Thoracic aorta (tissue), 2 donors: ENCODE results near the gene SP7. TPM values are rescaled to one million over a fixed set of nuclear protein-coding genes. Genes with fewer than 3 reads are reported as not detected.
A peak's percentile ranks its signal among the peaks of the same experiment; 100 is the strongest.

ENCODE experiments used
- ATAC-seq: fragments of 150-250 bp; one replicate; pipeline ENCODE4 v1.8.0; 2017; ENCODE audit warnings: low read depth; ENCODE audit not compliant: insufficient number of reproducible peaks, low FRiP score
- DNase-seq: peaks from one replicate; pipeline ENCODE4 v3.0.0-alpha.2; 2020; ENCODE audit warnings: low spot score
- H3K27ac ChIP-seq, 2 donors: fragments of 200-600 bp; sonication (generic); 1 replicate in 1 of 2; 2 replicates in 1 of 2; pipeline ENCODE4 v1.5.1; 2016; ENCODE audit warnings: mild to moderate bottlenecking in 2 of 2, moderate library complexity in 2 of 2
- H3K27me3 ChIP-seq: fragments of 200-600 bp; sonication (generic); replicated peaks from 2 replicates; pipeline ENCODE4 v1.6.0; 2016; ENCODE audit warnings: mild to moderate bottlenecking; ENCODE audit not compliant: insufficient read depth
- H3K36me3 ChIP-seq: fragments of 200-600 bp; sonication (generic); one replicate; pipeline ENCODE4 v1.5.1; 2016
- H3K4me1 ChIP-seq, 2 donors: fragments of 200-600 bp; sonication (generic); 1 replicate in 1 of 2; 2 replicates in 1 of 2; pipeline versions ENCODE4 v1.5.1 to v1.6.0; 2016; ENCODE audit warnings: low read depth in 2 of 2, mild to moderate bottlenecking in 1 of 2; ENCODE audit not compliant: control insufficient read depth in 1 of 2
- H3K4me3 ChIP-seq: fragments of 200-600 bp; sonication (generic); 2 replicates; pipeline ENCODE4 v1.5.1; 2016; ENCODE audit warnings: mild to moderate bottlenecking
- H3K9me3 ChIP-seq: fragments of 200-600 bp; sonication (generic); 2 replicates; pipeline ENCODE4 v1.5.1; 2016
- CTCF ChIP-seq: fragments of 200-600 bp; sonication (generic); IDR thresholded peaks from one replicate; pipeline ENCODE4 v1.5.1; 2019; ENCODE audit warnings: antibody characterized with exemption
- total RNA-seq, 2 donors: library from RNA; depleted of rRNA; stranded (reverse); fragments of >200 nt; gene quantifications; one replicate each; pipeline versions ENCODE4 v1.1.0 to v1.2.3, GENCODE V29; 2016

Gene SP7
- total RNA-seq, 2 donors from 2014 or later = not detected

GRCh38 chr12:53330671-53331070, 5.5 kb downstream of the SP7 start:
- DNase-seq = no peak
- Histone ChIP-seq H3K9me3 (no peaks in the 10 kb centered on the region), H3K4me1 (peaks cover under 1 to 5% of the 10 kb centered on the region in 2 donors), H3K27me3 (no peaks in the 10 kb centered on the region), H3K4me3 (no peak overlapping the region), H3K27ac (no peak overlapping the region), H3K36me3 (no peaks in the 10 kb centered on the region)
- ATAC-seq = no peak
- TF ChIP-seq CTCF = no peak

GRCh38 chr12:53328043-53328435, 8.1 kb downstream of the SP7 start:
- Histone ChIP-seq H3K4me3 (no peak overlapping the region), H3K27me3 (no peaks in the 10 kb centered on the region), H3K27ac (no peak overlapping the region), H3K9me3 (no peaks in the 10 kb centered on the region), H3K4me1 (peaks cover 11 to 17% of the 10 kb centered on the region in 2 donors), H3K36me3 (no peaks in the 10 kb centered on the region)
- no peak for ATAC-seq
- DNase-seq = no peak
- TF ChIP-seq CTCF = no peak

GRCh38 chr12:53327435-53328042, 8.6 kb downstream of the SP7 start:
- H3K36me3 ChIP-seq = no peaks in the 10 kb centered on the region
- no peaks in the 10 kb centered on the region for H3K27me3 ChIP-seq
- H3K27ac ChIP-seq = no peak overlapping the region
- DNase-seq = no peak
- TF ChIP-seq CTCF = peak; percentile 18
- no peak overlapping the region for H3K4me3 ChIP-seq
- H3K4me1 ChIP-seq = peaks cover 11 to 17% of the 10 kb centered on the region in 2 donors
- no peaks in the 10 kb centered on the region for H3K9me3 ChIP-seq
- ATAC-seq = no peak

- no peaks in the 10 kb centered on the region for H3K36me3 ChIP-seq
- H3K4me1 ChIP-seq = peaks cover 14 to 25% of the 10 kb centered on the region in 2 donors
- DNase-seq = no peak
- H3K27ac ChIP-seq = no peak overlapping the region
- no peaks in the 10 kb centered on the region for H3K9me3 ChIP-seq
- ATAC-seq = no peak
- TF ChIP-seq CTCF = no peak
- no peaks in the 10 kb centered on the region for H3K27me3 ChIP-seq
- peak overlapping the region; percentile 94 for H3K4me3 ChIP-seq
These were observed 9.5 kb downstream of the SP7 start for GRCh38 chr12:53326460-53327185.

GRCh38 chr12:53325511-53326061, 10.6 kb downstream of the SP7 start:
- DNase-seq (no peak), ATAC-seq (no peak)
- H3K36me3 ChIP-seq = no peaks in the 10 kb centered on the region
- peak overlapping the region; percentile 84 to 94 for H3K27ac ChIP-seq
- H3K4me3 ChIP-seq = peak overlapping the region; percentile 94
- peaks cover 15 to 28% of the 10 kb centered on the region in 2 donors for H3K4me1 ChIP-seq
- H3K9me3 ChIP-seq = no peaks in the 10 kb centered on the region
- no peaks in the 10 kb centered on the region for H3K27me3 ChIP-seq
- peak; percentile 8 for TF ChIP-seq CTCF
